Measurements from ENCODE around the gene EPOP. TPM values are rescaled to one million over a fixed set of nuclear protein-coding genes. Genes with fewer than 3 reads are reported as not detected.

The EPOP gene
- polyA plus RNA-seq, 6 donors from 2014 or later: not detected

GRCh38 chr17:38702916-38703741, 28.4 kb upstream of the EPOP start:
- no peak for ATAC-seq (ENCODE audit: low read depth in 2 of 2)
- no peak for DNase-seq
- peak overlapping the region; percentile 97 to 98 (median 97) for H3K27ac Mint-ChIP-seq
- H3K9me3 Mint-ChIP-seq: no peaks in the 10 kb centered on the region
- peaks cover 50 to 61% (median 58%) of the 10 kb centered on the region in 3 donors for H3K4me1 Mint-ChIP-seq
- peak overlapping the region; percentile 86 to 99 (median 97) for H3K4me3 Mint-ChIP-seq
- no peaks in the 10 kb centered on the region for H3K27me3 Mint-ChIP-seq
- H3K36me3 Mint-ChIP-seq: no peaks in the 10 kb centered on the region

DNA sequence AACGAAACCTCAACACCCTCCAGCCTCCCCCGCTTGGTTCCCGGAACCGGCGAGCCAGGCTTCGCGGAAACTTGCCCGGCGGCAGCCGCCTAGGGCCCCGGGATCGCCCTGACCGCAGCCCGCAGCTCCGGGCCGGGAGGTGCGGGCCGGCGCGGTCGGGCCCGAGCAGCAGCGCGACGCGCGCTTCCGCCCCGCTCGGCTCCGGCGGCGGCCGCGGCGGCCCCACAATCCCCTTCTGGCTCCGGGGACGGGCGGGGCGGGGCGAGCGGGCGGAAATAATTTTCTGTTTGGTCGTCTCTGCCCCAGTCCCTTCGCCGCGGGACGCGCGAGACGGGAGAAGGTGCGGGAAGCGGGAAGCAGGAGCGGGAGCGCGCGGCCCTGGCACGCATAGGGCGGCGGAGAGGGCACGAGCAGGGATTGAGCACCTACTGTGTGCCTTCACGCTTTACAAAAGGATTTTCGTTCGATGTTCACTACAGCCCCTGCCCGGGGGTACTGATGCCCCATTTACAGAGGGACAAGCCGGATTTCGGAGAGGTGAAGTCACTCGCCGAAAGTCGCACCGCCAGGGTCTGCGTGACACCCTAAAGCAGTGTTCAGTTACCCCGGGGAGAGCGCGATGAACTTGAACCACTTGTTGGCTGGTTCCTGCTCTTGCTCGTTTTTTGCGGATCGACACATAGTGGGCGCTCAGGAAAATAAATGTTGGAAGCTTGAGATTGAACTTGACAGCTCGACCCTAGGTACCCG, 27.6 kb upstream of the EPOP start:
- DNase-seq: peak; percentile 81
- Mint-ChIP-seq H3K36me3 (no peaks in the 10 kb centered on the region), H3K27ac (peak overlapping the region; percentile 97 to 99 (median 97)), H3K4me3 (peak overlapping the region; percentile 86 to 99 (median 97)), H3K27me3 (no peaks in the 10 kb centered on the region), H3K9me3 (no peaks in the 10 kb centered on the region), H3K4me1 (peaks cover 42 to 56% (median 50%) of the 10 kb centered on the region in 3 donors)
- ATAC-seq (ENCODE audit: low read depth in 2 of 2): peak; percentile 36 to 43

- Mint-ChIP-seq H3K36me3 (no peaks in the 10 kb centered on the region), H3K4me3 (peak overlapping the region; percentile 86 to 98 (median 94)), H3K9me3 (no peaks in the 10 kb centered on the region), H3K27ac (peak overlapping the region; percentile 88 to 99 (median 97)), H3K4me1 (peaks cover 40 to 56% (median 48%) of the 10 kb centered on the region in 3 donors), H3K27me3 (peaks cover 0 to 4% (median 0%) of the 10 kb centered on the region in 3 donors)
- peak; percentile 62 to 63 for ATAC-seq (ENCODE audit: low read depth in 2 of 2)
- DNase-seq: peak; percentile 79
Measured at GRCh38 chr17:38701504-38702165, 26.9 kb upstream of the EPOP start.

DNA sequence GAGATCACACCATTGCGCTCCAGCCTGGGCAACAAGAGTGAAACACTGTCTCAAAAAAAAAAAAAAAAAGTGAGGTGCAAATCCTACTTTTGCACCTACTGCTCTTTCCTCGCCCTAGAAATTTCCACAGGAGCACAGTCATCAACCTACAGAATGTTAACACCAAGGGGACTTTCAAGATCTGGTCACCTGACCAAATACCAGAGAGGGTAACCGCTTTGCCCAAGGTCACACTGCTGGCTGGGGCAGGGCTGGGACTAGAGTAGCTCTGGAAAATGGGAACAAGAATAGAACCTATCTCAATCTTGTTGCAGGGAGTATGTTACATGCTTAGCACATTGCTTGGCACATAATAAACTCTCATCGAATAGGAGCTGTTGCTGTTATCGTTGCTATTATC, 24.0 kb upstream of the EPOP start:
- no peak for DNase-seq
- H3K4me3 Mint-ChIP-seq: no peak overlapping the region
- H3K27me3 Mint-ChIP-seq: peaks cover 0 to 9% (median 0%) of the 10 kb centered on the region in 3 donors
- H3K36me3 Mint-ChIP-seq: no peaks in the 10 kb centered on the region
- no peak for ATAC-seq (ENCODE audit: low read depth in 2 of 2)
- no peaks in the 10 kb centered on the region for H3K9me3 Mint-ChIP-seq
- peaks cover 26 to 42% (median 28%) of the 10 kb centered on the region in 3 donors for H3K4me1 Mint-ChIP-seq
- peak overlapping the region in 1 of 6 donors; percentile 49 for H3K27ac Mint-ChIP-seq

GRCh38 chr17:38697061-38697820, 22.5 kb upstream of the EPOP start:
- Mint-ChIP-seq H3K36me3 (no peaks in the 10 kb centered on the region), H3K4me1 (peaks cover 20 to 33% (median 25%) of the 10 kb centered on the region in 3 donors), H3K27ac (peak overlapping the region in 3 of 6 donors; percentile 7 to 43 (median 30)), H3K27me3 (peaks cover 0 to 18% (median 9%) of the 10 kb centered on the region in 3 donors), H3K9me3 (no peaks in the 10 kb centered on the region), H3K4me3 (no peak overlapping the region)
- DNase-seq: no peak
- ATAC-seq (ENCODE audit: low read depth in 2 of 2): no peak

DNA sequence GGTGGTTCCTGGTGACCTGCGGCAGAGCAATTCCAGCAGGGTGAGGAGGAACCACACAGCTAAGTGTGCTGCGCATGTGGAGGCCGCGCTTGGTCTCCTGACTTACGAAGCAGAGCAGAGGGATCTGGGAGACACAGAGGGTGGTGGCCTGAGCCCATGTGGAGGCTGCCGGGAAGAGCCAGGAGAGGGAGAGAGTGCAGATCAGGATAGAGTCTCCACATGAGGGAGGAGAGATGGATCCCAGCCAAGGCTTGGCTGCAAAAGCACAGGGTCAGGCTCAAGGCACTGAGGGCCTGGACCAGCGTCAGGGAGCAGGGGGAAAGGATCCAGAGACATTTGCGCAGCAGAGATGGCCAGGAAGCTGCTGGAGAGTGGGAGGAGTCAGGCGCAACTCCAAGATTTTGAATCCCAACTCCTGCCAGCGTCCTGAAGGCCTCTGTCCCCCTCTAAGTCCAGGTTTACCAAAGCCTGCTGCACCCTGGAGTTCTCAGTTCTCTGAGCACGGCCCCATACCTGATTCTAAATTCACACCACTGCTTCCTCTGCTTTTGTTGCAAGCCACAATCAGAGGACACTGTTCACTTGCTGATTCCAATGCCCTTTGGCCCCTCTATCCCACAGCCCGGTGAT, 19.1 kb upstream of the EPOP start:
- Mint-ChIP-seq H3K4me1 (peaks cover 6 to 12% (median 7%) of the 10 kb centered on the region in 3 donors), H3K36me3 (no peaks in the 10 kb centered on the region), H3K27me3 (peaks cover 0 to 31% (median 24%) of the 10 kb centered on the region in 3 donors), H3K4me3 (no peak overlapping the region), H3K27ac (no peak overlapping the region), H3K9me3 (peaks cover 0 to 1% (median 0%) of the 10 kb centered on the region in 7 donors)
- DNase-seq (no peak), ATAC-seq (ENCODE audit: low read depth in 2 of 2) (no peak)

- no peak overlapping the region for H3K27ac Mint-ChIP-seq
- ATAC-seq (ENCODE audit: low read depth in 2 of 2) (no peak), DNase-seq (no peak)
- H3K9me3 Mint-ChIP-seq: peaks cover 0 to 1% (median 0%) of the 10 kb centered on the region in 7 donors
- H3K4me1 Mint-ChIP-seq: no peaks in the 10 kb centered on the region
- H3K27me3 Mint-ChIP-seq: peaks cover under 1 to 32% (median 25%) of the 10 kb centered on the region in 3 donors
- H3K4me3 Mint-ChIP-seq: no peak overlapping the region
- no peaks in the 10 kb centered on the region for H3K36me3 Mint-ChIP-seq
Measured at GRCh38 chr17:38691154-38691553, 16.4 kb upstream of the EPOP start.

DNA sequence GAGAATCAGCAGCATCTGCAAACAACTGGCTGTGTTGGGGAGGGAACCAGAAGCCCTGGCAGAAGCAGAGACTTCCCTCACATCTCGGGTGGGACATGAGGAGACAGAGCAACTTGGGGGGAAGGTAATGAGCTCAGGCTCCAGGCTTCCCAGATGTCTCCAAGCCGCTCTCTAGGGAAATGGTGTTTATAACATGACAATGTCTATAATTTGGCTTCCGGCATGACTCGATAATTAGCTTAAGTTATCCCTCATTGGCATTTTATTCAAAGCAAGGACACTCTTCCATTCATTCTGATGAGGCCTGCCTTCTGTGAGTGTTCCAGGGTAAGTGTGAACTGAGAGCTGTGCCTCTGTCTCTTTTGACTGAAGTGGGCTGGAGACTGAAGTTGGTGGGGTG, 15.6 kb upstream of the EPOP start:
- no peak for DNase-seq

GRCh38 chr17:38687286-38687685, 12.5 kb upstream of the EPOP start:
- H3K27me3 Mint-ChIP-seq: peaks cover 7 to 35% (median 24%) of the 10 kb centered on the region in 3 donors
- no peaks in the 10 kb centered on the region for H3K36me3 Mint-ChIP-seq
- H3K9me3 Mint-ChIP-seq: peaks cover 0 to 1% (median 0%) of the 10 kb centered on the region in 7 donors
- H3K4me1 Mint-ChIP-seq: no peaks in the 10 kb centered on the region
- no peak for DNase-seq
- no peak for ATAC-seq (ENCODE audit: low read depth in 2 of 2)
- peak overlapping the region in 1 of 8 donors; percentile 27 for H3K4me3 Mint-ChIP-seq
- H3K27ac Mint-ChIP-seq: no peak overlapping the region

More for the DNA sequence above, 15.6 kb upstream of the EPOP start:
- Mint-ChIP-seq H3K27ac (no peak overlapping the region), H3K9me3 (peaks cover 0 to 1% (median 0%) of the 10 kb centered on the region in 7 donors), H3K4me1 (no peaks in the 10 kb centered on the region), H3K27me3 (peaks cover 4 to 39% (median 32%) of the 10 kb centered on the region in 3 donors), H3K36me3 (no peaks in the 10 kb centered on the region), H3K4me3 (peak overlapping the region in 2 of 8 donors; percentile 0 to 65)
- ATAC-seq (ENCODE audit: low read depth in 2 of 2): no peak

- H3K27ac Mint-ChIP-seq: peak overlapping the region in 1 of 6 donors; percentile 57
Measured at GRCh38 chr17:38685491-38685890, 10.7 kb upstream of the EPOP start.

GRCh38 chr17:38681096-38681495, 6.3 kb upstream of the EPOP start:
- Mint-ChIP-seq H3K9me3 (no peaks in the 10 kb centered on the region), H3K36me3 (no peaks in the 10 kb centered on the region), H3K4me1 (peaks cover 0 to 13% (median 10%) of the 10 kb centered on the region in 3 donors), H3K4me3 (no peak overlapping the region), H3K27me3 (peaks cover 15 to 20% (median 16%) of the 10 kb centered on the region in 3 donors), H3K27ac (no peak overlapping the region)
- no peak for DNase-seq
- ATAC-seq (ENCODE audit: low read depth in 2 of 2): no peak

More at GRCh38 chr17:38685491-38685890, 10.7 kb upstream of the EPOP start:
- H3K36me3 Mint-ChIP-seq: no peaks in the 10 kb centered on the region
- peaks cover 0 to 1% (median 0%) of the 10 kb centered on the region in 7 donors for H3K9me3 Mint-ChIP-seq
- ATAC-seq (ENCODE audit: low read depth in 2 of 2) (no peak), DNase-seq (no peak)
- no peak overlapping the region for H3K4me3 Mint-ChIP-seq
- H3K4me1 Mint-ChIP-seq: no peaks in the 10 kb centered on the region
- peaks cover 7 to 28% (median 16%) of the 10 kb centered on the region in 3 donors for H3K27me3 Mint-ChIP-seq

GRCh38 chr17:38677819-38678218, 3.1 kb upstream of the EPOP start:
- Mint-ChIP-seq H3K4me3 (no peak overlapping the region), H3K36me3 (no peaks in the 10 kb centered on the region), H3K27me3 (peaks cover 18 to 26% (median 22%) of the 10 kb centered on the region in 3 donors), H3K4me1 (peaks cover 12 to 26% (median 22%) of the 10 kb centered on the region in 3 donors), H3K27ac (no peak overlapping the region), H3K9me3 (no peaks in the 10 kb centered on the region)
- no peak for DNase-seq
- no peak for ATAC-seq (ENCODE audit: low read depth in 2 of 2)
